HCT116 (cell line): ENCODE data around the gene SOS1.

Source experiments
- CBX3 ChIP-seq: IDR thresholded peaks from 2 replicates; pipeline ENCODE4 v1.6.1; 2012; ENCODE audit warnings: low read depth
- CTCF ChIP-seq, 3 experiments: fragments of 200-600 bp in 1 of 3; sonication (generic) in 1 of 3; IDR thresholded peaks in 2 of 3; conservative IDR thresholded peaks in 1 of 3; 2 replicates each; pipeline ENCODE4 v1.5.1; 2012 to 2017; ENCODE audit warnings: low read depth in 2 of 3, low read length in 2 of 3, antibody characterized with exemption in 1 of 3, borderline replicate concordance in 1 of 3, control low read depth in 1 of 3, mild to moderate bottlenecking in 1 of 3, mixed read lengths in 1 of 3, mixed run types in 1 of 3, moderate library complexity in 1 of 3; ENCODE audit not compliant: insufficient read depth in 1 of 3
- EGR1 ChIP-seq: IDR thresholded peaks from 2 replicates; pipeline ENCODE4 v1.6.1; 2012; ENCODE audit warnings: low read depth
- EZH2 ChIP-seq: fragments of 200-600 bp; sonication (generic); IDR thresholded peaks from 2 replicates; pipeline ENCODE4 v1.6.1; 2017; ENCODE audit warnings: antibody characterized with exemption, mixed run types
- JUND ChIP-seq: IDR thresholded peaks from 2 replicates; pipeline ENCODE4 v1.6.1; 2012
- MAX ChIP-seq: IDR thresholded peaks from 2 replicates; pipeline ENCODE4 v1.6.1; 2012
- RAD21 ChIP-seq: IDR thresholded peaks from 2 replicates; pipeline ENCODE4 v1.6.1; 2012; ENCODE audit warnings: low read depth, mild to moderate bottlenecking
- REST ChIP-seq: IDR thresholded peaks from 2 replicates; pipeline ENCODE4 v1.6.1; 2012; ENCODE audit warnings: low read depth
- SRF ChIP-seq: IDR thresholded peaks from 2 replicates; pipeline ENCODE4 v1.6.1; 2012; ENCODE audit warnings: low read depth
- TCF7L2 ChIP-seq: IDR thresholded peaks from 2 replicates; pipeline ENCODE4 v1.7.0; 2011; ENCODE audit warnings: borderline replicate concordance, inconsistent platforms; ENCODE audit not compliant: insufficient read depth, insufficient read length; ENCODE audit errors: extremely low read depth

GRCh38 chr2:38981003-38981669 is 139.7 kb downstream of the SOS1 start:
- no peak for TF ChIP-seq MAX
- TF ChIP-seq EGR1 = no peak
- no peak for TF ChIP-seq SRF
- no peak for TF ChIP-seq CTCF (IDR thresholded peaks at IDR 0.05 in 2 of 3, conservative IDR thresholded peaks at IDR 0.05 in 1 of 3; ENCODE audit: borderline replicate concordance in 1 of 3, insufficient read depth in 1 of 3, low read depth in 2 of 3, low read length in 2 of 3)
- TF ChIP-seq EZH2 = no peak
- TF ChIP-seq CBX3 = no peak
- TF ChIP-seq RAD21 = no peak
- no peak for TF ChIP-seq REST
- no peak for TF ChIP-seq TCF7L2
- no peak for TF ChIP-seq JUND
